GM12892 (cell line): ENCODE data around the gene SERP1.

ENCODE experiments used
- POLR2A ChIP-seq: IDR thresholded peaks from 2 replicates; pipeline ENCODE4 v1.6.1; 2011; ENCODE audit warnings: low read depth, low read length, control low read depth
- POLR2AphosphoS5 ChIP-seq: IDR thresholded peaks from 2 replicates; pipeline ENCODE4 v1.6.1; 2011; ENCODE audit warnings: low read depth, low read length, control low read depth

- TF ChIP-seq POLR2A (no peak), POLR2AphosphoS5 (no peak)
Measured at GRCh38 chr3:150495563-150496168, 50.6 kb downstream of the SERP1 start.
